Measurements from ENCODE around the gene KIR2DL3. TPM values are rescaled to one million over a fixed set of nuclear protein-coding genes. Genes with fewer than 3 reads are reported as not detected.

The KIR2DL3 gene
- total RNA-seq, 1 experiment from 2014 or later, result not detected

DNA sequence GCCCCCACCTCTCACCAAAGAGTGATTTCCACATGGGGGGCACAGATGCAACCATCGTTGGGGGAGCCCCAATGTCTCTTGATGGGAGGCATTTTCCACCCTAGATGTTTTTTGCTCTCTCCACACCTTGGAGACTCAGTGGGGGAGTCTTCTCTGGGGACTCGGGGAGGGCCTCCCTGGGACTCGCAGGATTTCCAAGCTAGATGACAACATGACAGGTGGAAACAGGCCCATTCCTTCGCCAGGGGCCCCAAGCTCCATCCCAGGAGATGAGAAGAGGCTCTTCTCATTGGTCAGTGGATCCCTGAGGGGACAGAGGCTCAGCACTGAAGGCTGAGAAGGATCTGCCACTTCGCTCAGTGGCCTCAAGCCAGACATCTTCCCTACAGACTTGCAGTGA is 52.4 kb downstream of the KIR2DL3 start:
- H3K4me2 ChIP-seq, result no peak overlapping the region
- no peaks in the 10 kb centered on the region for H3K9me2 ChIP-seq (ENCODE audit: insufficient read depth)
- no peak for DNase-seq
- CTCF ChIA-PET, result no interaction called here
- POLR2A ChIA-PET (ENCODE audit: unreplicated experiment), result no interaction called here
- TF ChIP-seq, protein P1, sequence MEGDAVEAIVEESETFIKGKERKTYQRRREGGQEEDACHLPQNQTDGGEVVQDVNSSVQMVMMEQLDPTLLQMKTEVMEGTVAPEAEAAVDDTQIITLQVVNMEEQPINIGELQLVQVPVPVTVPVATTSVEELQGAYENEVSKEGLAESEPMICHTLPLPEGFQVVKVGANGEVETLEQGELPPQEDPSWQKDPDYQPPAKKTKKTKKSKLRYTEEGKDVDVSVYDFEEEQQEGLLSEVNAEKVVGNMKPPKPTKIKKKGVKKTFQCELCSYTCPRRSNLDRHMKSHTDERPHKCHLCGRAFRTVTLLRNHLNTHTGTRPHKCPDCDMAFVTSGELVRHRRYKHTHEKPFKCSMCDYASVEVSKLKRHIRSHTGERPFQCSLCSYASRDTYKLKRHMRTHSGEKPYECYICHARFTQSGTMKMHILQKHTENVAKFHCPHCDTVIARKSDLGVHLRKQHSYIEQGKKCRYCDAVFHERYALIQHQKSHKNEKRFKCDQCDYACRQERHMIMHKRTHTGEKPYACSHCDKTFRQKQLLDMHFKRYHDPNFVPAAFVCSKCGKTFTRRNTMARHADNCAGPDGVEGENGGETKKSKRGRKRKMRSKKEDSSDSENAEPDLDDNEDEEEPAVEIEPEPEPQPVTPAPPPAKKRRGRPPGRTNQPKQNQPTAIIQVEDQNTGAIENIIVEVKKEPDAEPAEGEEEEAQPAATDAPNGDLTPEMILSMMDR (conservative IDR thresholded peaks at IDR 0.05), result no peak
- no peak for TF ChIP-seq EZH2 (IDR thresholded peaks at IDR 0.05; ENCODE audit: low read depth)
- H3K27me3 ChIP-seq (ENCODE audit: insufficient read depth, low read depth), result peaks cover 25% of the 10 kb centered on the region
- intact Hi-C loops (cut with micrococcal nuclease; ENCODE audit: unreplicated experiment), result no loop called here
- no peaks in the 10 kb centered on the region for H3K36me3 ChIP-seq (ENCODE audit: low read depth)
- no peaks in the 10 kb centered on the region for H3K9me3 ChIP-seq (ENCODE audit: insufficient read depth, low read depth)
- H3K4me1 ChIP-seq (replicated peaks; ENCODE audit: insufficient read depth), result no peaks in the 10 kb centered on the region
- H4K20me1 ChIP-seq (ENCODE audit: insufficient read depth), result no peaks in the 10 kb centered on the region
- no peaks in the 10 kb centered on the region; the same call in 1 of the 2 replicates for H3F3A ChIP-seq (ENCODE audit: insufficient read depth, low read depth)
- H3K4me3 ChIP-seq, result no peak overlapping the region
- H3K27ac ChIP-seq, result no peak overlapping the region
- BruUV-seq (replicated peaks), result no TSS peak
- no peak overlapping the region for H2AFZ ChIP-seq
- H3K79me2 ChIP-seq (ENCODE audit: low read depth), result no peaks in the 10 kb centered on the region

DNA sequence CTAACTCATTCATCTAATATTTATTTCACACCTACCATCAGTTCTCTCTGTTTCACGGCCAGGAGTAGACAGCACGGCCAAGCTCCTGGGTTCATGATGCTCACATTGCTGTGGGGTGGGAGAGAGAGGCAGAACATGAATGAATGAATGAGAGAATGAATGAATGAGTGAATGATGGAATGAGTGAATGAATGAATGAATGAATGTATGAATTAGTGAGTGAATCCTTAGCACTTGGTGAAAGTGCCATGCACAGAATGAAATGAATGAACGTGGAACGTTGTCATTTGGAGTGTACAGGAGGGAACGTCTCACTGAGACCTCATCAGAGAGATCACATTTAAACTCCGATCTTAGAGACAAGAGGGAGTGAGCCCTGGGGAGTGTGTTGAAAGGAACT is 53.2 kb downstream of the KIR2DL3 start:
- Histone ChIP-seq H3K9me3 (ENCODE audit: insufficient read depth, low read depth) (no peaks in the 10 kb centered on the region), H3K4me3 (no peak overlapping the region), H3K27me3 (ENCODE audit: insufficient read depth, low read depth) (peaks cover 18% of the 10 kb centered on the region), H3K79me2 (ENCODE audit: low read depth) (no peaks in the 10 kb centered on the region), H2AFZ (no peak overlapping the region), H3K4me1 (replicated peaks; ENCODE audit: insufficient read depth) (no peaks in the 10 kb centered on the region), H3F3A (ENCODE audit: insufficient read depth, low read depth) (no peaks in the 10 kb centered on the region; the same call in 1 of the 2 replicates), H3K4me2 (no peak overlapping the region), H4K20me1 (ENCODE audit: insufficient read depth) (no peaks in the 10 kb centered on the region), H3K27ac (no peak overlapping the region), H3K9me2 (ENCODE audit: insufficient read depth) (no peaks in the 10 kb centered on the region), H3K36me3 (ENCODE audit: low read depth) (no peaks in the 10 kb centered on the region)
- peak in 1 of 2 experiments; percentile 25 for DNase-seq
- BruUV-seq (replicated peaks), result no TSS peak
- CTCF ChIA-PET, result no interaction called here
- POLR2A ChIA-PET (ENCODE audit: unreplicated experiment), result no interaction called here
- TF ChIP-seq EZH2 (IDR thresholded peaks at IDR 0.05; ENCODE audit: low read depth), result no peak
- TF ChIP-seq, protein P1 (conservative IDR thresholded peaks at IDR 0.05), result no peak
- intact Hi-C loops (cut with micrococcal nuclease; ENCODE audit: unreplicated experiment), result no loop called here

DNA sequence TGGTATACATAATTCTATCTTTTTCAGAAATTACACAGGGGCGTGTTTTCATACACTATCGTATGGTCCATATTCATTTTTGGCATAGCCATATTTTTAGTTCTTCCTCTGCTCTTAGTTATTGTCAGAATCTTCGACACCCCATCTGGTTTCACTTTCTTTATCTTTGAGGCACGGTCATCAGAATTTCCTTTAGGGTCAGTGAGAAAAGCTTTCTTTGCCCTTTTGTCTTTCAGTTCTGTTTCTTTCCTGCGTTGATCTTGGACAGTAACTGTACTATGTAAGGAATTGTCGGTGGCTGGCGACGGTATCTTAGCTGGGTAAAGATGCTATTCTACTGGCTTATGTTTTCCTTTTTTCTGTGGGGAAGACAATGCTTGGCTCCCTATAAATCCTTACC is 54.5 kb downstream of the KIR2DL3 start:
- intact Hi-C loops (cut with micrococcal nuclease; ENCODE audit: unreplicated experiment), result no loop called here
- Histone ChIP-seq H3K79me2 (ENCODE audit: low read depth) (no peaks in the 10 kb centered on the region), H3K27me3 (ENCODE audit: insufficient read depth, low read depth) (peaks cover 5% of the 10 kb centered on the region), H3K4me1 (replicated peaks; ENCODE audit: insufficient read depth) (no peaks in the 10 kb centered on the region), H4K20me1 (ENCODE audit: insufficient read depth) (no peaks in the 10 kb centered on the region), H3K9me2 (ENCODE audit: insufficient read depth) (no peaks in the 10 kb centered on the region), H3K27ac (no peak overlapping the region), H3F3A (ENCODE audit: insufficient read depth, low read depth) (no peaks in the 10 kb centered on the region; the same call in 1 of the 2 replicates), H3K9me3 (ENCODE audit: insufficient read depth, low read depth) (no peaks in the 10 kb centered on the region), H2AFZ (no peak overlapping the region), H3K4me2 (peak overlapping the region; percentile 6; the same call in 1 of the 2 replicates), H3K36me3 (ENCODE audit: low read depth) (no peaks in the 10 kb centered on the region), H3K4me3 (no peak overlapping the region)
- TF ChIP-seq EZH2 (IDR thresholded peaks at IDR 0.05; ENCODE audit: low read depth), result no peak
- TF ChIP-seq, protein P1 (conservative IDR thresholded peaks at IDR 0.05), result no peak
- no peak for DNase-seq
- BruUV-seq (replicated peaks), result no TSS peak
- ChIA-PET CTCF (no interaction called here), POLR2A (ENCODE audit: unreplicated experiment) (no interaction called here)

Data from PC-9 (cell line).